Measurements from ENCODE around the gene CTR9. TPM values are rescaled to one million over a fixed set of nuclear protein-coding genes. Genes with fewer than 3 reads are reported as not detected.

CTR9 gene
- total RNA-seq, 3 donors from 2014 or later (not counting 1 experiment from before 2014, with no cell fraction given): 30.6 to 47.3 (median 38.0) TPM

DNA sequence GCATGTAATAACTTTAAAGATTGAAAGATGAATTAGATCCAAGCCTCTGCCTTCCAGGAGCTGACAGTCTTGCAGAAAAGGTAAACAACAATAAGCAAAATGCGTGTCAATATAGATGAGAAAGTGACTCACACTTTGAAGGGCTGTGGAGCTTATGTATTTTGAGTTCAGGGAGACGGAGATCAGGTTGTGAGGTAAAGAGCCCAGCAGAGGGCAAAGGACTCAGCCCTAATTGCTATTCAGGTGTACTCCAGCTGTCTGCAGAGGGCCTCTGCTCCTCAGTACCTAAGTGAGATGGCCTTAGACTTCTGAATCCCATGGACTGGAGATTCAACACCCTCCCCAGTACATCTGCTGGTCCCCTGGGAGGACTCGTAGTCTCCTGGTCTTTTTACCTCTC, 22.9 kb upstream of the CTR9 start:
- Histone ChIP-seq H3K27ac (ENCODE audit: low read length) (no peak overlapping the region), H3K9me3 (ENCODE audit: control insufficient read depth, insufficient read depth, low read length) (no peaks in the 10 kb centered on the region), H3K4me3 (ENCODE audit: low read length) (no peak overlapping the region), H3K27me3 (ENCODE audit: control insufficient read depth, insufficient read depth, low read length) (no peaks in the 10 kb centered on the region), H3K4me1 (ENCODE audit: control insufficient read depth, insufficient read depth, low read length) (no peaks in the 10 kb centered on the region), H3K36me3 (ENCODE audit: control insufficient read depth, insufficient read depth, low read length) (no peaks in the 10 kb centered on the region)
- H3K9me3 Mint-ChIP-seq: no peaks in the 10 kb centered on the region
- 87% methylated on average over 3 of the region's 3 CpGs for WGBS (ENCODE audit: insufficient coverage)
- ATAC-seq: no peak
- intact Hi-C loops (cut with micrococcal nuclease): no loop called here
- H3K4me1 Mint-ChIP-seq: no peaks in the 10 kb centered on the region
- no peaks in the 10 kb centered on the region for H3K36me3 Mint-ChIP-seq
- H3K27ac Mint-ChIP-seq: no peak overlapping the region
- no peak overlapping the region for H3K4me3 Mint-ChIP-seq
- TF ChIP-seq, protein P1, sequence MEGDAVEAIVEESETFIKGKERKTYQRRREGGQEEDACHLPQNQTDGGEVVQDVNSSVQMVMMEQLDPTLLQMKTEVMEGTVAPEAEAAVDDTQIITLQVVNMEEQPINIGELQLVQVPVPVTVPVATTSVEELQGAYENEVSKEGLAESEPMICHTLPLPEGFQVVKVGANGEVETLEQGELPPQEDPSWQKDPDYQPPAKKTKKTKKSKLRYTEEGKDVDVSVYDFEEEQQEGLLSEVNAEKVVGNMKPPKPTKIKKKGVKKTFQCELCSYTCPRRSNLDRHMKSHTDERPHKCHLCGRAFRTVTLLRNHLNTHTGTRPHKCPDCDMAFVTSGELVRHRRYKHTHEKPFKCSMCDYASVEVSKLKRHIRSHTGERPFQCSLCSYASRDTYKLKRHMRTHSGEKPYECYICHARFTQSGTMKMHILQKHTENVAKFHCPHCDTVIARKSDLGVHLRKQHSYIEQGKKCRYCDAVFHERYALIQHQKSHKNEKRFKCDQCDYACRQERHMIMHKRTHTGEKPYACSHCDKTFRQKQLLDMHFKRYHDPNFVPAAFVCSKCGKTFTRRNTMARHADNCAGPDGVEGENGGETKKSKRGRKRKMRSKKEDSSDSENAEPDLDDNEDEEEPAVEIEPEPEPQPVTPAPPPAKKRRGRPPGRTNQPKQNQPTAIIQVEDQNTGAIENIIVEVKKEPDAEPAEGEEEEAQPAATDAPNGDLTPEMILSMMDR (IDR thresholded peaks at IDR 0.05): no peak
- no peak for DNase-seq
- peaks cover 6 to 18% of the 10 kb centered on the region in 2 donors for H3K27me3 Mint-ChIP-seq (ENCODE audit: low read depth in 2 of 2)

DNA sequence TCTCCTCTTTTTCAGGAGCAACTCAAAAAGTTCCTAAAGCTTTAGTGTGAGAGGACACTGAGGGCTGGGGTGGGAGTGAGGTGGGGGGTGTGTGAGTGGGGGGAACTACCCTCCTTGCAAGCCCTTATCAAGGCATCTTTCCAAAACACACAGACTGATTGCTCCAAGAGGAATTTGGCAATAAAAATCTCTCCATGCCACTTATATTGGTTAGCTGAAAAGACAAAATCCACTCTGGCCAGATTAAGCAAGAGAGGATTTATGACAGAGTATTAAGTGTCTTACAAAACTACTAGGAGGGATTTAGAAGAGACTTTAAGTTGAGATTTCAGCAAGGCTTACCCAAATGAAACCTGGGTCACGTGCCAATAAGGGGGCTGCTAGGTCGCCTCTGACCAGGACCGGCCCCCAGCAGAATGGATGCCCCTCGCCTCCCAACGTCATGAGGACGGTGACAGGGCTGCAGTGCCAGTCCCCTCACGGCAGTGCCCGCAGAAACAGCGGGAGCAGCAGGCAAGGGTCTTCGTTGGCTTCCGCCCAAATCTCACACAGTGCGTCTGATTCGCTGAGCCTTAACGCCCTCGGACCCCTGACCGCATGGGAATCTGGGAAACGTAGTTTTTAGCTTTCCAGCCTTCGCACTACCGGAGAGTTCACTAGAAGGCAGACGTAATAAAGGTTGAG, 22.1 kb upstream of the CTR9 start:
- Mint-ChIP-seq H3K4me3 (no peak overlapping the region), H3K36me3 (no peaks in the 10 kb centered on the region), H3K4me1 (no peaks in the 10 kb centered on the region), H3K27me3 (ENCODE audit: low read depth in 2 of 2) (peaks cover 6 to 18% of the 10 kb centered on the region in 2 donors), H3K27ac (no peak overlapping the region), H3K9me3 (no peaks in the 10 kb centered on the region)
- no peak for DNase-seq
- H3K9me3 ChIP-seq (ENCODE audit: control insufficient read depth, insufficient read depth, low read length): no peaks in the 10 kb centered on the region
- TF ChIP-seq, protein P1 (IDR thresholded peaks at IDR 0.05): no peak
- no peak overlapping the region for H3K27ac ChIP-seq (ENCODE audit: low read length)
- WGBS (ENCODE audit: insufficient coverage): 90% methylated on average over 20 of the region's 20 CpGs
- no peaks in the 10 kb centered on the region for H3K36me3 ChIP-seq (ENCODE audit: control insufficient read depth, insufficient read depth, low read length)
- H3K27me3 ChIP-seq (ENCODE audit: control insufficient read depth, insufficient read depth, low read length): no peaks in the 10 kb centered on the region
- H3K4me3 ChIP-seq (ENCODE audit: low read length): no peak overlapping the region
- H3K4me1 ChIP-seq (ENCODE audit: control insufficient read depth, insufficient read depth, low read length): no peaks in the 10 kb centered on the region
- intact Hi-C loops (cut with micrococcal nuclease): no loop called here
- ATAC-seq: no peak

DNA sequence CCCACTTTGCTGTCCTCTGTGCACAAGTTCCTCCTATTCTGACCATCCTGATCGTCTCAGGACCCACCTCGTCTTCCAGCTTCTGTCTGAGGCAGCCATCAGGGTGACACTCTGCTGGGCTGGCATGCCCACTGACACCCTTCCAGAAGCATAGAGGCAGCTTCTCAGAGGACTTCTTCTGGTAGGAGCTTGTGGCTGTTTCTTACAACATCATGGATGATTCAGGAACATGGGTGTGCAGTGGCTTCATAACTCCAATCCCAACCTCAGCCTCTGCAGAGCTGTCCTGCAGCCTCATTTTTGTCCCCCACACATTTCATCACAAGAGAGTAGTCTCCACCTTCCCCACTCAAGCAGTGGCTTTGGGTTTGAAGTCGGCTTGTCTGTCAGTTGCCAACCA, 20.9 kb upstream of the CTR9 start:
- no peaks in the 10 kb centered on the region for H3K36me3 Mint-ChIP-seq
- Histone ChIP-seq H3K4me1 (ENCODE audit: control insufficient read depth, insufficient read depth, low read length) (no peaks in the 10 kb centered on the region), H3K27ac (ENCODE audit: low read length) (no peak overlapping the region), H3K36me3 (ENCODE audit: control insufficient read depth, insufficient read depth, low read length) (no peaks in the 10 kb centered on the region), H3K4me3 (ENCODE audit: low read length) (no peak overlapping the region), H3K9me3 (ENCODE audit: control insufficient read depth, insufficient read depth, low read length) (no peaks in the 10 kb centered on the region), H3K27me3 (ENCODE audit: control insufficient read depth, insufficient read depth, low read length) (no peaks in the 10 kb centered on the region)
- no peaks in the 10 kb centered on the region for H3K9me3 Mint-ChIP-seq
- TF ChIP-seq, protein P1 (IDR thresholded peaks at IDR 0.05): no peak
- H3K27me3 Mint-ChIP-seq (ENCODE audit: low read depth in 2 of 2): peaks cover 6 to 18% of the 10 kb centered on the region in 2 donors
- no peaks in the 10 kb centered on the region for H3K4me1 Mint-ChIP-seq
- ATAC-seq: no peak
- no peak overlapping the region for H3K4me3 Mint-ChIP-seq
- no peak for DNase-seq
- WGBS (ENCODE audit: insufficient coverage): 92% methylated on average over 3 of the region's 3 CpGs
- no peak overlapping the region for H3K27ac Mint-ChIP-seq
- intact Hi-C loops (cut with micrococcal nuclease): loop anchor here (10.0 kb wide), 1 partner anchor 425 kb away; the partner anchor contains the start of gene ADM
